Mucosa of descending colon (tissue), 3 donors: ENCODE data around the gene RHOH. TPM values are rescaled to one million over a fixed set of nuclear protein-coding genes. Genes with fewer than 3 reads are reported as not detected.

Source experiments
- ATAC-seq: fragments of 200-7000 bp; cut with Tn5 transposase; one replicate; pipeline ENCODE4 v1.9.1; 2020; ENCODE audit warnings: mild to moderate bottlenecking, moderate library complexity
- DNase-seq, 3 donors: peaks; one replicate each; pipeline ENCODE4 v3.0.0-alpha.2; 2020
- H3K36me3 ChIP-seq: fragments of 200-600 bp; one replicate; pipeline ENCODE4 v1.8.0; 2021; ENCODE audit warnings: low read depth, mild to moderate bottlenecking
- H3K4me1 ChIP-seq: fragments of 200-600 bp; one replicate; pipeline ENCODE4 v1.8.0; 2021; ENCODE audit warnings: low read depth, mild to moderate bottlenecking
- H3K4me3 ChIP-seq: fragments of 200-600 bp; one replicate; pipeline ENCODE4 v1.8.0; 2021; ENCODE audit warnings: mild to moderate bottlenecking
- H3K9me3 ChIP-seq: fragments of 200-600 bp; one replicate; pipeline ENCODE4 v1.8.0; 2021; ENCODE audit warnings: mild to moderate bottlenecking
- intact Hi-C, 2 donors: fragments of 100-400 bp; cut with DNase I in 1 of 2; cut with micrococcal nuclease in 1 of 2; formaldehyde crosslinking; loops; one replicate each; pipeline versions ENCODE4 v1.11.0 to v1.11.1; 2022; cut with DNase I, micrococcal nuclease
- total RNA-seq, 3 donors: library from RNA; stranded (reverse); fragmentation: NEBNext Ultra II Directional in 2 of 3; extraction: Animal tissue kit (Norgen Biotek cat#: 25700) in 2 of 3; gene quantifications; one replicate each; pipeline versions ENCODE4 v1.2.1 to v1.2.4, GENCODE V29; 2021 to 2023
- TF ChIP-seq, protein P1 (sequence below): fragments of 200-600 bp; IDR thresholded peaks from one replicate; pipeline ENCODE4 v1.8.0; 2022; ENCODE audit warnings: antibody characterized with exemption, mild to moderate bottlenecking
- donor health status: DM: no; HTN: no; CAD: no; lungs with moderate emphysema.
- donor health status: DM: no; HTN: no; CAD: no.
- donor health status: DM: no; HTN: yes; CAD: no.

The RHOH gene
- total RNA-seq, 3 donors from 2014 or later: 1.9 to 5.8 (median 2.8) TPM

DNA sequence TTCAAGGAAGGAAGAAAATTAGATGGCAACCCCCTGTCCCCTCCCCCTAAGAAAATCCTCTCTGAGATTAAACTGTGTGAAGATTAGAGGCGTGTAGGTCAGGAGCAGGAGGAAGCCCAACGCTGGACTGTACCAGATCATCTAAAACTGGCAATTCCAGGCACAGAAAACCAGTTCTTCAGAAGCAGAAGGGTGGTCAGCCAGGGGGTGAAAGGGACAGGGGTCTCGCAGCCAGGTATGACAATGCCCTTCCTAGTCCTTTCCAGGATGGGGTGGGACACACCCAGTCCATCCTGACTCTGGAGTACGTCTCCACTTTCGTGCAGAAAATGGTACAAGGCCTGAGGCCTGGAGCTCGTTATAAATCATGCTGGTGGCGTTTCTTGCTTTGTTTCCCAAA, 3.3 kb upstream of the RHOH start:
- TF ChIP-seq, protein P1, sequence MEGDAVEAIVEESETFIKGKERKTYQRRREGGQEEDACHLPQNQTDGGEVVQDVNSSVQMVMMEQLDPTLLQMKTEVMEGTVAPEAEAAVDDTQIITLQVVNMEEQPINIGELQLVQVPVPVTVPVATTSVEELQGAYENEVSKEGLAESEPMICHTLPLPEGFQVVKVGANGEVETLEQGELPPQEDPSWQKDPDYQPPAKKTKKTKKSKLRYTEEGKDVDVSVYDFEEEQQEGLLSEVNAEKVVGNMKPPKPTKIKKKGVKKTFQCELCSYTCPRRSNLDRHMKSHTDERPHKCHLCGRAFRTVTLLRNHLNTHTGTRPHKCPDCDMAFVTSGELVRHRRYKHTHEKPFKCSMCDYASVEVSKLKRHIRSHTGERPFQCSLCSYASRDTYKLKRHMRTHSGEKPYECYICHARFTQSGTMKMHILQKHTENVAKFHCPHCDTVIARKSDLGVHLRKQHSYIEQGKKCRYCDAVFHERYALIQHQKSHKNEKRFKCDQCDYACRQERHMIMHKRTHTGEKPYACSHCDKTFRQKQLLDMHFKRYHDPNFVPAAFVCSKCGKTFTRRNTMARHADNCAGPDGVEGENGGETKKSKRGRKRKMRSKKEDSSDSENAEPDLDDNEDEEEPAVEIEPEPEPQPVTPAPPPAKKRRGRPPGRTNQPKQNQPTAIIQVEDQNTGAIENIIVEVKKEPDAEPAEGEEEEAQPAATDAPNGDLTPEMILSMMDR: no peak
- peaks cover 18% of the 10 kb centered on the region for H3K4me1 ChIP-seq
- no peaks in the 10 kb centered on the region for H3K9me3 ChIP-seq
- H3K36me3 ChIP-seq: no peaks in the 10 kb centered on the region
- DNase-seq (no peak), ATAC-seq (peak; percentile 3)
- intact Hi-C loops: no loop called here
- H3K4me3 ChIP-seq: no peak overlapping the region

DNA sequence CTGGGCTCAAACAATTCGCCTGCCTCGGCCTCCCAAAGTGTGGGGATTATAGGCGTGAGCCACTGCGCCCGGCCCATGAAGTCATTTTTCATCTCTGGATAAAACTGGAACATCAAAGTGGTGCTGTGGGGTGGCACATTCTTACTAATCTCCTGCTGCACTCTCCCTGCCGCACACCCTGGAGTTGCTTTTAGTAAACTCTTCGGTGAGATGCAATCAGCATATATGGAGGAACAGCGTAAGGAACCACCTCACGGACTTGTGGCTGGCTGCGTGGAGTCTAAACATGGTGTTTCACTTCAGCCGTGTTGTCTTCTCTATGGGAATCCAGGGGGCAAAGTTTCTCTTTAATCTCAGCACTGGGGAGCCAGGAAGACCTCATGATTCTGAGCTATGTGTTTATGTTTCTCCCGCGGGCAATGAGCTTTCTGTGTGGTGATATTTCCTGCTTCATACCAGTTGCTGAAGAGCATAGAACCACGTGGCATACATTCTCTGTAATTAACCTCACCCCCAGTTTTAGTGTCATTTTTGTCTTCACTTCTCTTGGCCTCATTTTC, 2.1 kb upstream of the RHOH start:
- Histone ChIP-seq H3K9me3 (no peaks in the 10 kb centered on the region), H3K4me1 (peaks cover 18% of the 10 kb centered on the region), H3K4me3 (no peak overlapping the region), H3K36me3 (no peaks in the 10 kb centered on the region)
- peak; percentile 49 for ATAC-seq
- peak in 2 of 3 donors; percentile 35 to 61 for DNase-seq
- TF ChIP-seq, protein P1: no peak
- intact Hi-C loops: no loop called here

DNA sequence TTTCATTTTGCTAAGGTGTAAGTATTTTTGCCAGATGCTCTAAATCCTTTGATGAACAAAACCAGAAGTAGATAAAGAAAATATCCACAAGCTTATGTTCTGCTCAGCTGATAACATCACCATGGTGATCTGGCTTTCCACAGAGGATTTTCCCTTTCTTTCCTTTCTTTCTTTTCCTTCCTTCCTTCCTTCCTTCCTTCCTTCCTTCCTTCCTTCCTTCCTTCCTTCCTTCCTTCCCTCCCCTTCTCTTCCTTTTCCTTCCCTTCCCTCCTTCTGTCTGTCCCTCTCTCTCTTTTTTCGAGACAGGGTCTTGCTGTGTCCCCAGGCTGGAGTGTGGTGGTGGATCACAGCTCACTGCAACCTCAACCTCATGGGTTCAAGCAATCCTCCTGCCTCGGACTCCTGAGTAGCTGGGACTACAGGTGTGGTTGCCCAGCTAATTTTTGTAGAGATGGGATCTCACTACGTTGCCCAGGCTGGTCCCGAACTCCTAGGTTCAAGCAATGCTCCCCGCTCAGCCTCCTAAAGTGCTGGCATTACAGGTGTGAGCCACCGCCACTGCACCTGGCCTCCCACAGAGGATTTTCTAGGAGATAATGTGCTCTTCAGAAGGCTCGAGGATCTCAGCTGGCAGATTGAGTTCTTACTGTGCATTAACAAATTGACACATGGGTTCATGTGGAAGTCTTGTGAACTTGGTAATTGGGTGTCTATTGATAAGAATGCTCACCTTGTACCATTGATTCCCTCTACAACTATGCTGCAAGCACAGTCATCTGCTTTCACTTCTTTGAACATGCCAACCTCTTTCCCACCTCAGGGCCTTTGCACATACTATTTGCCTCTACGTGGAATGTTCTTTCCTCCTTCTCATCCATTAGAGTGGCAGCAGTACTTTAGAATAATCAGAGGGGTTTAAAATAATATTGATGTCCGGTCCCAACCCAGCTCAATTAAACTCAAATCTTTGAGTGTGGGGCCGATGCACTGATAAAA, 1.4 kb upstream of the RHOH start:
- H3K36me3 ChIP-seq: no peaks in the 10 kb centered on the region
- H3K9me3 ChIP-seq: no peaks in the 10 kb centered on the region
- intact Hi-C loops: no loop called here
- no peak overlapping the region for H3K4me3 ChIP-seq
- no peak for DNase-seq
- no peak for ATAC-seq
- TF ChIP-seq, protein P1: no peak
- peaks cover 18% of the 10 kb centered on the region for H3K4me1 ChIP-seq

DNA sequence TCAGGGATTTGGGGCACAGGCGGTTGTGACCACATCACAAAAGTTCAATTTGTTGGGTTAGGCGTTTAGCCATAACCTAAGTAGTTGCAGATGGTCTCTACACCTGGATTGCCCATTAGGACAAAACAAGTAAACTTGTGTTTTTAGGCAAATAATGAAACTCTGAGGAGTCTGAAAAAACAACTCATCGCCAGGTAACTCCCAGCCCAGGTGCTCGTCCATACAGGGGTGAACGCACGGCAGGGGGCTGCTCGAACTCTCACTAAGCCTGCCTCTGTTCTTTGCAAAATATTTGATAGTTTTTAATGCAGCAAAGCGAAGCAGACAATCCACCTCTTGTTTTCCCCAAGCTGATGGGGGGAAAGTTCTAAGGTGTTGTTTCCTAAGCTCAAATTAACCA, 559 bp upstream of the RHOH start:
- no peak for DNase-seq
- Histone ChIP-seq H3K36me3 (no peaks in the 10 kb centered on the region), H3K9me3 (no peaks in the 10 kb centered on the region), H3K4me3 (no peak overlapping the region), H3K4me1 (peaks cover 15% of the 10 kb centered on the region)
- ATAC-seq: no peak
- TF ChIP-seq, protein P1: no peak
- intact Hi-C loops: no loop called here

DNA sequence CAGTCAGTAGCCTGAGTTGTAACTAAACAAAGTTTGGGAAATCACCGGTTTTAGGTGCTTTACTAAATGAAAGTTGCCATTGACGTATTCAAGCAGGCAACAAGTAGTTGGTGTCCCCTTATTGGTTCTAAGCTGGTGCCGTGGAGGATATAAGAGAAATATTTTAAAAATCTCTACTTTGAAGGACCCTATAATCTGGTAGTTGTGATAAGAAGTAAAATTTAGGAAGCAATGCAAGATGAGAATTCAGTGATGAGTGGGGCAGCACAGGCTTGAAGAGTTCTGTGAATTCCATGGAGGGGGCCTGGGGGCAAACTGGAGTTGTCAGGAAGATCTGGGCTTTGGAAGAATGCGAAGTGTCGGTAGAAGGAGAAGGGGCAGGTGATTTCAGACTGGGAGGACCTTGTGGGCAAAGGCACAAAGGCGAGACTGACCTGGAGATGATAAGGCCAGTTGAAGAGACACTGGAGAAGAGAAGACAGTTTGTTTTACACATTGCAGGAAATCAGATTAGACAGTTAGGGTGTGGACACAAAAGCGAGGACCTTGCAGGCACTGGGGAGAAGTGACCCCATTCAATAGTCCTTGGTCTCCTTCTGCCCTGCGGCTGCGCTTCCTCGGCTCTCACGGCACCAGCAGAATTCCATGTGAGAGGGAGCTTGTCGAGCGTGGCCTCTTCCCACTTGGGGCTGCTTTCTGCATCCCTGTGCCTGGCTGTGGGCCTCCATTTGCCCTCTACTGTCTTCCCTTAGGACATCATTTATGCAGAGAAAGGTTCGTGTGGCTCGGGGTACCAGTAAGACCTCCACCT, 1.3 kb downstream of the RHOH start:
- Histone ChIP-seq H3K4me1 (no peaks in the 10 kb centered on the region), H3K4me3 (peak overlapping the region; percentile 7), H3K9me3 (no peaks in the 10 kb centered on the region), H3K36me3 (no peaks in the 10 kb centered on the region)
- TF ChIP-seq, protein P1: no peak
- intact Hi-C loops: no loop called here
- DNase-seq (no peak), ATAC-seq (peak; percentile 7)
